OCI-LY3 (cell line): Measurements from ENCODE around the gene TNNC2.

Source experiments
- H2AFZ ChIP-seq: fragments of 200-600, 300-600 bp; shearing (Covaris generic); 2 replicates; pipeline ENCODE4 v1.6.0; 2014; ENCODE audit warnings: antibody characterized with exemption, low read depth, low read length
- H3K27ac ChIP-seq: fragments of 200-600, 300-600 bp; sonication (generic); 2 replicates; pipeline ENCODE4 v1.5.1; 2014; ENCODE audit warnings: mild to moderate bottlenecking, low read length, moderate library complexity, mixed read lengths
- H3K27me3 ChIP-seq: fragments of 200-600, 300-600 bp; sonication (generic); 2 replicates; pipeline ENCODE4 v1.6.1; 2014; ENCODE audit warnings: low read depth, low read length, mixed read lengths
- H3K36me3 ChIP-seq: fragments of 200-600, 300-600 bp; sonication (generic); replicated peaks from 2 replicates; pipeline ENCODE3; 2014; ENCODE audit warnings: low read depth, low read length, mixed read lengths
- H3K4me1 ChIP-seq: fragments of 300-600, 200-600 bp; sonication (generic); 2 replicates; pipeline ENCODE4 v1.6.1; 2014; ENCODE audit warnings: low read length, mixed read lengths
- H3K4me2 ChIP-seq: fragments of 200-600, 300-600 bp; sonication (generic); 2 replicates; pipeline ENCODE4 v1.6.1; 2014; ENCODE audit warnings: low read length, mixed read lengths
- H3K4me3 ChIP-seq: fragments of 300-600, 200-600 bp; sonication (generic); 2 replicates; pipeline ENCODE4 v1.5.1; 2014; ENCODE audit warnings: antibody characterized with exemption, mild to moderate bottlenecking, low read length, moderate library complexity
- H3K79me2 ChIP-seq: fragments of 300-600, 200-600 bp; shearing (Covaris generic); 2 replicates; pipeline ENCODE4 v1.6.1; 2014; ENCODE audit warnings: mild to moderate bottlenecking, low read length, mixed read lengths
- H3K9ac ChIP-seq: fragments of 300-600, 200-600 bp; shearing (Covaris generic); 2 replicates; pipeline ENCODE4 v1.6.0; 2014; ENCODE audit warnings: mild to moderate bottlenecking, low read length, moderate library complexity
- H3K9me3 ChIP-seq: fragments of 200-600, 300-600 bp; shearing (Covaris generic); 2 replicates; pipeline ENCODE4 v1.6.1; 2014; ENCODE audit warnings: low read length, mixed read lengths; ENCODE audit not compliant: insufficient read depth
- H4K20me1 ChIP-seq: fragments of 200-600, 300-600 bp; sonication (generic); 2 replicates; pipeline ENCODE4 v1.6.1; 2016; ENCODE audit warnings: low read length, mixed read lengths; ENCODE audit not compliant: insufficient read depth
- EZH2phosphoT487 ChIP-seq: fragments of 200-600 bp; shearing (Covaris generic); IDR thresholded peaks from 2 replicates; pipeline ENCODE4 v1.6.1; 2018; ENCODE audit warnings: antibody characterized with exemption, mixed run types, low read depth
- TF ChIP-seq, protein P1 (sequence below): fragments of 200-600, 300-600 bp; sonication (generic); IDR thresholded peaks from 2 replicates; pipeline ENCODE4 v1.5.1; 2014; ENCODE audit warnings: antibody characterized with exemption, low read length, low read depth

TNNC2 gene

DNA sequence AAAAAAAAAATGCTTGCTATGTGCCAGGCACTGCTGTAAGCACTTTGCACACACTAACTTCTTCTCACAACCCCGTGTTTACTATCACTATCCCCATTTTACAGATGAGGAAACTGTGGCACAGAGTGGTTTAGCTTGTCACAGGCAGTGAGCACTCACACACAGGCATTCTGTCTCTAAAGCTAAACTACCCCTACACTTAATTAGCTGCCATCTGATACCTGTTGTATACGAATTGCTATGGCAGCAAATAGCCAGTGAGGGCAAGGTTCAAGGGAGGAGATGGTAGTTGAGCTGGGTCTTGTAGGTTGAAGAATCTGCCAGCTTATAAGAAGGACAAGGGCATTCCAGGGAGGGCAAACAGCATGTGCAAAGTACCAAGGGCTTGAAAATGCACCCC lies 5.2 kb downstream of the TNNC2 start:
- Histone ChIP-seq H3K36me3 (peaks cover 11% of the 10 kb centered on the region), H3K9me3 (no peaks in the 10 kb centered on the region), H3K4me1 (peaks cover 3% of the 10 kb centered on the region; the same call in 1 of the 2 replicates), H3K27ac (no peak overlapping the region), H4K20me1 (0 out of 2 replicates have a peak, but pooled peaks cover 2% of the 10 kb centered on the region), H3K27me3 (peaks cover 5% of the 10 kb centered on the region; the same call in 1 of the 2 replicates), H3K79me2 (no peaks in the 10 kb centered on the region), H3K4me3 (no peak overlapping the region), H2AFZ (no peak overlapping the region), H3K4me2 (no peak overlapping the region), H3K9ac (no peak overlapping the region)
- TF ChIP-seq, protein P1, sequence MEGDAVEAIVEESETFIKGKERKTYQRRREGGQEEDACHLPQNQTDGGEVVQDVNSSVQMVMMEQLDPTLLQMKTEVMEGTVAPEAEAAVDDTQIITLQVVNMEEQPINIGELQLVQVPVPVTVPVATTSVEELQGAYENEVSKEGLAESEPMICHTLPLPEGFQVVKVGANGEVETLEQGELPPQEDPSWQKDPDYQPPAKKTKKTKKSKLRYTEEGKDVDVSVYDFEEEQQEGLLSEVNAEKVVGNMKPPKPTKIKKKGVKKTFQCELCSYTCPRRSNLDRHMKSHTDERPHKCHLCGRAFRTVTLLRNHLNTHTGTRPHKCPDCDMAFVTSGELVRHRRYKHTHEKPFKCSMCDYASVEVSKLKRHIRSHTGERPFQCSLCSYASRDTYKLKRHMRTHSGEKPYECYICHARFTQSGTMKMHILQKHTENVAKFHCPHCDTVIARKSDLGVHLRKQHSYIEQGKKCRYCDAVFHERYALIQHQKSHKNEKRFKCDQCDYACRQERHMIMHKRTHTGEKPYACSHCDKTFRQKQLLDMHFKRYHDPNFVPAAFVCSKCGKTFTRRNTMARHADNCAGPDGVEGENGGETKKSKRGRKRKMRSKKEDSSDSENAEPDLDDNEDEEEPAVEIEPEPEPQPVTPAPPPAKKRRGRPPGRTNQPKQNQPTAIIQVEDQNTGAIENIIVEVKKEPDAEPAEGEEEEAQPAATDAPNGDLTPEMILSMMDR: no peak
- TF ChIP-seq EZH2phosphoT487: no peak

DNA sequence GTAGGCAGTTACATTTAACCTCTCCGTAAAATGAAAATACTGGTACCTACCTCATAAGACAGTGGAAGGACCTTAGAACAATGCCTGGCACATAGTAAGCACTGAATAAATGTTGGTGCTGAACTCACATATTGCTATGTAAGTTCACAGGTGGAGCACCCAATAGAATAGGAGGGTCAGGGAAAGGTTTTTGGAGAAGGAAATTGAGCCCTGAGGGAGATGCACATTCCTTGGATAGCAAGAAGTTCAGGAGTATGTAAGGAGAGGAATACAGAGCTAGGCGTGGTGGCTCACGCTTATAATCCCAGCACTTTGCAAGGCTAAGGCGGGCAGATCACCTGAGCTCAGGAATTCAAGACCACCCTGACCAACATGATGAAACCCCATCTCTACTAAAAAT lies 7.6 kb downstream of the TNNC2 start:
- H3K4me1 ChIP-seq: peaks cover 4% of the 10 kb centered on the region; the same call in 1 of the 2 replicates
- peaks cover 9% of the 10 kb centered on the region for H3K79me2 ChIP-seq
- H3K4me2 ChIP-seq: no peak overlapping the region
- peaks cover 5% of the 10 kb centered on the region; the same call in 1 of the 2 replicates for H3K27me3 ChIP-seq
- no peak for TF ChIP-seq EZH2phosphoT487
- TF ChIP-seq, protein P1: no peak
- H3K9ac ChIP-seq: no peak overlapping the region
- H3K4me3 ChIP-seq: no peak overlapping the region
- H3K9me3 ChIP-seq: no peaks in the 10 kb centered on the region
- H3K27ac ChIP-seq: no peak overlapping the region
- H3K36me3 ChIP-seq: peaks cover 31% of the 10 kb centered on the region
- H2AFZ ChIP-seq: no peak overlapping the region
- peaks cover 13% of the 10 kb centered on the region; the same call in 1 of the 2 replicates for H4K20me1 ChIP-seq

DNA sequence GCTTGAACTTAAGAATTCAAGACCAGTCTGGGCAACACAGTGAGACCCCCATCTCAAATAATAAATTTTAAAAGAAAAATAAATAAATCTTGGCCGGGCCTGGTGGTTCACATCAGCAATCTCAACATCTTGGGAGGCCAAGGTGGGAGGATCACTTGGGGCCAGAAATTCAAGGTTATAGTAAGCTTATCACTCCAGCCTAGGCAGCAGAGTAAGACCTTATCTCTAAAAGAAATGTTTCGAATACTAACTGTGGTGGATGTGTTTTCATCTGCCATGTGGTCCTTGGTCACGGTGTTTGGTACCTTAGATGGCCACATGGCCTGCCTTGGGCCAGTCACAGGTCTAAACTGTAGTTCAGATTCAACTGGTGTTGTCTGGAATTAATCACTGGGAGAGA lies 8.9 kb downstream of the TNNC2 start:
- H3K9ac ChIP-seq: no peak overlapping the region
- peaks cover 12% of the 10 kb centered on the region for H3K4me1 ChIP-seq
- H3K9me3 ChIP-seq: no peaks in the 10 kb centered on the region
- H3K27ac ChIP-seq: no peak overlapping the region
- TF ChIP-seq EZH2phosphoT487: no peak
- TF ChIP-seq, protein P1: no peak
- H3K36me3 ChIP-seq: peaks cover 39% of the 10 kb centered on the region
- peaks cover 13% of the 10 kb centered on the region; the same call in 1 of the 2 replicates for H4K20me1 ChIP-seq
- H2AFZ ChIP-seq: no peak overlapping the region
- peaks cover 4% of the 10 kb centered on the region; the same call in 1 of the 2 replicates for H3K27me3 ChIP-seq
- peaks cover 19% of the 10 kb centered on the region for H3K79me2 ChIP-seq
- H3K4me3 ChIP-seq: no peak overlapping the region
- no peak overlapping the region for H3K4me2 ChIP-seq

DNA sequence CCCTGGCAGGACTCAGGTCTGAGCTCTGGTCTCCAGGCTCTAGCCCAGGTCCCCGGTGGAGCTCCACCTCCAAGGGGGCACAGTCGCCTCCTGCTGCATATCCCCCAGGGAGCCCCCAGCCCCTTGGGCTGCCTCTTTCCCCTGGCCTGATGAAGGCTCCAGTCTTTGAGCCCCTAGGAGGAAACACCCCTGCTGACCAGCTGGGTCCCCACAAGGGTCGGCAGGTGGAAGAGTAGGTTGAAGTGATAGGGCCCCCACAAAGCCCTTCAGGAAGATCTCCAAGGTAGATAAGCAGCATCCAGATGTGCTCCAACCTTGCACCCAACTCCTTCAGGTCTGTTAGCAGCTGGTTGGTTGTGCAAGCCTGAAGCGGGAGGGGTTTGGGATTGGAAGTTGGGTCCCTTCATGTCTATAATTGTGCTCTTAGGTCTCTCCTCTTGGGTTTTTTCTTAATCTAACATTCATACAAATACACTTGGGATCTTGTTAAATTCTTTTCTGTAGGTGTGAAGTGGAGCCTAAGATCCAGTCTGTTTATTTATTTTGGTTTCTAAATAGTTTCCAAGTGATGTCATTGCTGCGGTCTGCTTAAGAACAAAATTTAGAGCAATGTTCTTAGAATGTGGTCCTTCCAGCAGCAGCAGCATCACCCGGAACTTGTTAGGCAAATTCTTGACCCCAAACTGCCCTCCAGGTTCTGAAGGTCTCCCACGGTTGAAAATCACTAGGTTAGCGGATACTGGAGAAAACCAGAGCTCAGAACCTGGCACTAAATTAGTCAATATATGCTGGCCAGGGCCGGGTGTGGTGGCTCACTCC lies 9.5 kb downstream of the TNNC2 start:
- H3K4me2 ChIP-seq: no peak overlapping the region
- peaks cover 13% of the 10 kb centered on the region; the same call in 1 of the 2 replicates for H4K20me1 ChIP-seq
- peaks cover 26% of the 10 kb centered on the region for H3K79me2 ChIP-seq
- no peak overlapping the region for H2AFZ ChIP-seq
- no peak overlapping the region for H3K27ac ChIP-seq
- H3K9ac ChIP-seq: no peak overlapping the region
- peaks cover 12% of the 10 kb centered on the region for H3K4me1 ChIP-seq
- no peak for TF ChIP-seq EZH2phosphoT487
- TF ChIP-seq, protein P1: no peak
- H3K9me3 ChIP-seq: no peaks in the 10 kb centered on the region
- no peak overlapping the region for H3K4me3 ChIP-seq
- peaks cover 43% of the 10 kb centered on the region for H3K36me3 ChIP-seq
- H3K27me3 ChIP-seq: no peaks in the 10 kb centered on the region
